GM13976 (cell line): ENCODE results near the gene ERC2.

ENCODE experiments used
- DNase-seq: peaks from one replicate; pipeline ENCODE4 v3.0.0; 2012; ENCODE audit warnings: low spot score
- CTCF ChIP-seq: IDR thresholded peaks from 2 replicates; pipeline ENCODE4 v1.5.1; 2012; ENCODE audit warnings: borderline replicate concordance, mild to moderate bottlenecking; ENCODE audit not compliant: insufficient read depth; ENCODE audit errors: extremely low read depth, missing control alignments, control extremely low read depth
- in situ Hi-C: fragments of 300-500 bp; cut with MboI; formaldehyde crosslinking; loops from one replicate; pipeline ENCODE4 v1.12.0; 2022; ENCODE audit warnings: low sequenced_read_pairs, mixed read lengths, inconsistent platforms; ENCODE audit not compliant: unreplicated experiment

Gene ERC2

GRCh38 chr3:56122911-56123310 lies 345.4 kb downstream of the ERC2 start:
- no peak for TF ChIP-seq CTCF
- no peak for DNase-seq
- in situ Hi-C loops: no loop called here

DNA sequence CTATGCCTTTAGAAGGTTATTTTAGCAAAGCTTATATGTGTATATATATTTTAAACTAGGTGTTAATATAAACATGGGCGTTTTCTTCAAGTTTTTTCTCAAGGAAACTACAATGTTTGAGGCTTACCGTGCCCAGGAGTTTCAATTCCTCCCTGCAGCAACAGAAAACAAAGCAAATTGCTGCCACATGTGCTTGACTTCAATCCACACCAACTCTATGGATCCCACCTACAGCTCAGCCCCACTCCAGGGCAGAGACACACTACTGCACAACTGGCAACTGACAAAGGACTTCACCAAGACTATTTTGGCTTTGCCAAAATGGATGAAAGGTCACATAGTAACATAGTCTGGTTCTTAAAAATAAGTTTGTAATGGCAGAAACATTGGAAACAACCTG lies 346.6 kb downstream of the ERC2 start:
- in situ Hi-C loops: no loop called here
- no peak for TF ChIP-seq CTCF
- no peak for DNase-seq

- no peak for TF ChIP-seq CTCF
- DNase-seq: no peak
- in situ Hi-C loops: no loop called here
These were observed 348.5 kb downstream of the ERC2 start for GRCh38 chr3:56119575-56120349.

DNA sequence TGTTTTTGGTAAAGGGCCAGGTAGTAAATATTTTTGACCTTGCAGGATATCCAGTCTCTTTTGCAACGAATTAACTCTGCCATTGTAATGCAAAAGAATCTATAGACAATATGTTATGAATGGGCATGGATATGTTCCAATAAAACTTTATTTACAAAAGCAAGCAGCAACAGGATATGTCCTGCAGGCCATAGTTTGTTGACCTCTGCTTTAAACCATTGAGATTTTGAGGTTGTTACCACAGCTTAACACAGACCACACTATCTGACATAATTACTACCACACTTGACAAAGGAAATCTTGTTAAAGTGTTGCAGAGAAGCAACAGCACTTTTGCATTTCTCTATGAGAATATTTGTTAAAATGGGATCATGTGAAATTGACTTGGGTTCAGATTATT lies 349.3 kb downstream of the ERC2 start:
- DNase-seq: no peak
- TF ChIP-seq CTCF: no peak
- in situ Hi-C loops: no loop called here

DNA sequence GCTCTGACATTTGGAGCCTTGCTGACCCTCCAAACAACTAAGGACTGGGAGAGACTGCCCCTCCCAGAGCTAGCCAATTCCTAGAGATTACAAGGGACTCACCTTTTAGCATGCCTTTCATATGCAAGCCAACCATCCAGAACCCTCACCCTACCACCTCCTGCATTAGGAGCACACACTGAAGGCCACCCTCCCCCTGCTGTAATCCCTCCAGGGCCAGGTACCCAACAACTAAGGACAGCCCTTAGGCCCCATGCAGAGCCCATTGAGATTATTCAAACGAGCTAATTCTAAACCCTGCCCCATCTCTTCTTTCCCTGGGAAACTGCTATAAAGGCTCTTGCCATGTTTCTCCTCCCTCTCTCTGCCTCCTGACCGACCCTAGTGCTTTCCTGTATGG lies 352.6 kb downstream of the ERC2 start:
- in situ Hi-C loops: no loop called here

GRCh38 chr3:56115199-56115598 lies 353.1 kb downstream of the ERC2 start:
- no peak for DNase-seq
- in situ Hi-C loops: no loop called here
- TF ChIP-seq CTCF: no peak

More for the DNA sequence above, 352.6 kb downstream of the ERC2 start:
- no peak for DNase-seq
- no peak for TF ChIP-seq CTCF
